SU-DHL-6 (cell line): ENCODE data around the gene RBM20.

Source experiments
- H2AFZ ChIP-seq: fragments of 200-600 bp; sonication (generic); 2 replicates; pipeline ENCODE4 v1.6.1; 2014; ENCODE audit warnings: low read depth, mild to moderate bottlenecking, moderate library complexity, mixed read lengths, antibody characterized with exemption, low read length; ENCODE audit not compliant: severe bottlenecking
- H3F3A ChIP-seq: fragments of 200-600 bp; shearing (Covaris generic); 2 replicates; pipeline ENCODE4 v1.6.0; 2016; ENCODE audit warnings: antibody characterized with exemption, mild to moderate bottlenecking; ENCODE audit not compliant: insufficient read depth
- H3K27ac ChIP-seq: fragments of 200-600 bp; sonication (generic); 2 replicates; pipeline ENCODE4 v1.5.1; 2016; ENCODE audit warnings: low read depth, mild to moderate bottlenecking, low read length, moderate library complexity, mixed read lengths
- H3K27me3 ChIP-seq: fragments of 200-600 bp; sonication (generic), shearing (Covaris generic); 2 replicates; pipeline ENCODE4 v1.6.0; 2014; ENCODE audit warnings: mild to moderate bottlenecking, low read length
- H3K36me3 ChIP-seq: fragments of 200-600 bp; sonication (generic); 2 replicates; pipeline ENCODE4 v1.6.1; 2014; ENCODE audit warnings: mild to moderate bottlenecking, low read length, mixed read lengths
- H3K4me2 ChIP-seq: fragments of 300-600, 200-600 bp; shearing (Covaris generic), sonication (generic); 2 replicates; pipeline ENCODE4 v1.6.0; 2014; ENCODE audit warnings: low read length, low read depth, mild to moderate bottlenecking; ENCODE audit not compliant: poor library complexity, severe bottlenecking
- H3K4me3 ChIP-seq: fragments of 200-600 bp; sonication (generic); 2 replicates; pipeline ENCODE4 v1.5.1; 2014; ENCODE audit warnings: antibody characterized with exemption, low read length, mild to moderate bottlenecking, mixed read lengths; ENCODE audit not compliant: insufficient read depth, poor library complexity, severe bottlenecking
- H3K79me2 ChIP-seq: fragments of 200-600 bp; sonication (generic); 2 replicates; pipeline ENCODE4 v1.6.1; 2014; ENCODE audit warnings: mild to moderate bottlenecking, low read length, moderate library complexity; ENCODE audit not compliant: insufficient read depth
- H3K9ac ChIP-seq: fragments of 200-600 bp; sonication (generic); 2 replicates; pipeline ENCODE4 v1.7.0; 2014; ENCODE audit warnings: mild to moderate bottlenecking, low read length
- H3K9me2 ChIP-seq: fragments of 200-600 bp; sonication (generic); replicated peaks from 2 replicates; pipeline ENCODE4 v1.6.1; 2014; ENCODE audit warnings: low read length; ENCODE audit not compliant: insufficient read depth
- H3K9me3 ChIP-seq: fragments of 200-600 bp; sonication (generic); 2 replicates; pipeline ENCODE4 v1.6.1; 2014; ENCODE audit warnings: low read length, mixed read lengths; ENCODE audit not compliant: insufficient read depth
- H4K20me1 ChIP-seq: fragments of 200-600 bp; sonication (generic); 2 replicates; pipeline ENCODE4 v1.6.1; 2014; ENCODE audit warnings: low read depth, mild to moderate bottlenecking, antibody characterized with exemption, low read length, moderate library complexity, mixed read lengths
- CTCF ChIP-seq: fragments of 200-600 bp; sonication (generic); IDR thresholded peaks from one replicate; pipeline ENCODE4 v1.5.1; 2017; ENCODE audit warnings: antibody characterized with exemption, mild to moderate bottlenecking, low read length, moderate library complexity; ENCODE audit not compliant: insufficient read depth, poor library complexity, severe bottlenecking
- EZH2phosphoT487 ChIP-seq: fragments of 200-600 bp; sonication (generic), shearing (Covaris generic); conservative IDR thresholded peaks from 2 replicates; pipeline ENCODE4 v1.6.1; 2018; ENCODE audit warnings: mild to moderate bottlenecking, antibody characterized with exemption, low read length, moderate library complexity, mixed read lengths

Gene RBM20

DNA sequence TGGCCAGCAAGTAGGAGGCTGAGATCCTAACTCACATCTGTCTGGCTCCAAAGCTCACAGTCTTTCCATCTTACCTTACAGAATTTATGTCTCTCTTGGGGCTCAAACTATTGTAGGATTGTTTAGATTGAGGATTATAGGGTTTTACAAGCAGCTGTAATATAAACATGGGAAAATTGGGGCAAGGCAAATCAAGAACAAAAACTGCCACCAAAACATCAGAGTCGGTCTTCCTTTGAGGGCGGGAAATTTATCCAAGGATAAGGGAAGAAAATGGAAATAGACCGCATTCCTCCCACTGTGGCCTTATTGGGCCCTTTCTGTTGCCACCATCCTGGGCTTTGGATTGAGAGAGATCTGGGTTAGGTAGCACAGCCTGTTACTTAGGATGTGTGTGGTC is 22.5 kb downstream of the RBM20 start:
- H3K36me3 ChIP-seq = no peaks in the 10 kb centered on the region
- no peaks in the 10 kb centered on the region for H3F3A ChIP-seq
- no peaks in the 10 kb centered on the region for H3K79me2 ChIP-seq
- no peak overlapping the region for H3K9ac ChIP-seq
- no peaks in the 10 kb centered on the region for H4K20me1 ChIP-seq
- no peak overlapping the region for H3K4me3 ChIP-seq
- H3K27me3 ChIP-seq = no peaks in the 10 kb centered on the region
- no peak overlapping the region for H3K27ac ChIP-seq
- no peaks in the 10 kb centered on the region for H3K9me2 ChIP-seq
- H3K4me2 ChIP-seq = no peak overlapping the region
- TF ChIP-seq EZH2phosphoT487 (no peak), CTCF (no peak)
- H2AFZ ChIP-seq = no peak overlapping the region
- no peaks in the 10 kb centered on the region for H3K9me3 ChIP-seq

DNA sequence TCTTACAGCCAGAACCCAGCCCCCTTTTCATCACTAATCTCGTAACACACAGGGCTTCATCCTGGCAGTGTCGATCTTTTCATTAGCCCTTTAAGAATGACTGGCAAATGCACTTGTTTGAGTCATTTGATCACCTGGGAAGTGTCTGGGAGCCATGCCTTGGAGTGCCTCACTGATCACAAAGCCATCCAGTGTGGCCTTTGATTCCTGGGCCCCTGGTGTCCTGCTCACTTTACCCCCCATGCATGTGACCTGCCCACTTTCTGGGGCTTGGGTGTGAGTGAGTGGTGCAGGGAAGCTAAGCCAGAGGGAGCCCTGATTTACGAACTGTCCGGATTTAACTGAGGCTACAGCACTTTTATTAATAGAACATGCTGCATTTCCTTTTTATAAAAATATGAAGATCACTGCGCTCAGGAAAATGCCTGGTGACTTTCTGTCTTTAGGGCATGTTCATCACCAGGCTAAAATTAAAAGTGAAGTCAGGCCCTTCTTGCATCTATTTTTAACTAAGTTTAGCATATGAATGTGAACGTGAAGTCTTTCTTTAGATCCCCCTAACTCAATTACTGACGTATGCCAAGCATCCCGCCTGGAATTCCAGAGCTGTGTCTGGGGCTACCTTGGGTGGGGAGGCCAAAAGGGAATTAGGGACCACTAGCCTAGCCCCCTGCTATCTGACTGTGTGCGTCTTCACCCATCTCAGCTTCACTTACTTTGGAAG is 23.6 kb downstream of the RBM20 start:
- TF ChIP-seq CTCF = no peak
- no peak for TF ChIP-seq EZH2phosphoT487
- Histone ChIP-seq H3K9ac (no peak overlapping the region), H2AFZ (no peak overlapping the region), H3K9me2 (no peaks in the 10 kb centered on the region), H4K20me1 (no peaks in the 10 kb centered on the region), H3K79me2 (no peaks in the 10 kb centered on the region), H3K4me2 (no peak overlapping the region), H3K36me3 (no peaks in the 10 kb centered on the region), H3K9me3 (no peaks in the 10 kb centered on the region), H3F3A (no peaks in the 10 kb centered on the region), H3K4me3 (no peak overlapping the region), H3K27me3 (no peaks in the 10 kb centered on the region), H3K27ac (no peak overlapping the region)

GRCh38 chr10:110668443-110668842 is 24.3 kb downstream of the RBM20 start:
- Histone ChIP-seq H3K27ac (no peak overlapping the region), H3K9ac (no peak overlapping the region), H3F3A (no peaks in the 10 kb centered on the region), H4K20me1 (no peaks in the 10 kb centered on the region), H3K36me3 (no peaks in the 10 kb centered on the region), H3K79me2 (no peaks in the 10 kb centered on the region), H3K4me2 (no peak overlapping the region), H2AFZ (no peak overlapping the region), H3K9me2 (no peaks in the 10 kb centered on the region), H3K27me3 (no peaks in the 10 kb centered on the region), H3K4me3 (no peak overlapping the region), H3K9me3 (no peaks in the 10 kb centered on the region)
- TF ChIP-seq CTCF (no peak), EZH2phosphoT487 (no peak)
